ENCODE data around the gene DNAH11.

Gene DNAH11

GRCh38 chr7:21548491-21548890 is 5.7 kb downstream of the DNAH11 start:
- no peak for DNase-seq (ENCODE audit: low read depth, low spot score)

DNA sequence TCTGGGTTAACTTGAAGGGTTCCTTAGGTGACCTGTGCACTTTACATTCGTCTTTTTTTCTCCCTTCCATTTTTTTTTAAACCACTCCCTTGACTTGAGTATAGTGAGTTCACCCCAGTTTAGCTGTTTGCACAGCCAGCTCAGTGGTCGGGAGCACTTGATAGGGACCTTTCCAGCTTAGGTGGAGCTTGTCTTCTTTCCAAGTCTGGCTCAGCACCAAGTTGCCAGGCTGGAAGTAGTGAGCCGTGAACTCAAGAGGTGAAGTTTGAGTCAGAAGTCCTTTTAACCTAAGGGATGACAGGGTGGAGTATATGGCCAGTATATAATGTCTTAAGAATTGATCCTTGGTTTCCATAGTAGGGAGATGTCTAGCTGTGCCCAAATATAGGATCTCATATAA is 7.2 kb downstream of the DNAH11 start:
- DNase-seq (ENCODE audit: low read depth, low spot score) = no peak

GRCh38 chr7:21550821-21551531 is 8.1 kb downstream of the DNAH11 start:
- no peak for DNase-seq (ENCODE audit: low read depth, low spot score)

DNA sequence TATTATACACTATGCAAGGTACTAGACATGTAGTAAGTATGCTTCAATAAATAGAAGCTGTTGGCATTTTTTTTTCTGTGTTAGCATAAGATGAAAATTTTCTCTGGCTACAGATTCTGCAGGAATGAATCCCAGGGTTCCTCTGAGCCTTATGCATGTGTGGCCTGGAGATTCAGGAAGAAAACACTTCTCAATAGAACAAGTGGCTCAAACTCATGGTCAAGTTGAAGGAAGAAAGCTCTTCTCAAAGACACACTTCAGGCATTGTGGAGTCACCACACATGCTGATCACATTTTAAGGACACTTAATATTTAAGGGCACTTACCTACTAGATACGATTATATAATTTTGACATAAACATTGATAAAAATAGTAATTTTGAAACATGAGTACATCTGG is 19.5 kb downstream of the DNAH11 start:
- no peak for DNase-seq (ENCODE audit: low read depth, low spot score)

- DNase-seq (ENCODE audit: low read depth, low spot score) = no peak
Observed at GRCh38 chr7:21565614-21566013, 22.8 kb downstream of the DNAH11 start.

DNA sequence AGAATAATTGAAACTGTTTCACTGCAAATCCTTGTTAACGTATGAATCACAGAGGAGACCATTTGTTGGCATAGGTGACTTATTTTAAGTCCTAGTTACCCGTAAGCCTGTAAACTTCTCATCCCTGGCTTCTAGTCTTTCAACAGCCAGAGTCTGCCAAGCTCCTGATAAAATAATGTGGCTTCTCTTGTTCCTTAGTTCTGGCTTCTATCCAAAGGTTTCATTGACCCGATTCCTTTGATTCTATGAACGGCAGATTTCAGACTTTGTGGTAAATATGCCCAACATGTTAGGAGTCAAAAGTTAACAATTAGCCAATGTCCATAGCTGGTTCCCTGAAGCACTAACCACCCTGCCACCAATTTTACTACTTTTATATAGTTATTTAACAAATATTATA is 23.3 kb downstream of the DNAH11 start:
- peak; percentile 3 for DNase-seq (ENCODE audit: low read depth, low spot score)

DNA sequence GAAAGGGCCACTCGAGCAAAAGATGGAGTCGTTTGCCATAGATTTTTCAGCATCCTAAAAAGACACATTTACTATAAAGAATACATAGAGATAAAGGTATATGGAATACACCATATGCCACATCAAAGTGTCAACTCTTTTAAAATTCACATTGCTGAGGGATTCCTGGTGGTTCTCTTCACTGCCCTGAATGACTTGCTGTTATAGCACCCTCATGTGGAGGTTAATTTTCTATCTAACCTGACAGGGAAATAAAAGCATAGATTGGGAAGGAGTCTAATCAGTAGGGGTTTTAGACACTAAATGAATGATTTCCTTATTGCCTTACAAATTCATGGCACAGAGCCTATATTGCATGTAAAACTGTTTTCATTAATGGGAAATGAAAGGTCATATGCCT is 25.9 kb downstream of the DNAH11 start:
- DNase-seq (ENCODE audit: low read depth, low spot score) = peak; percentile 4

GRCh38 chr7:21572331-21573313 is 29.8 kb downstream of the DNAH11 start:
- DNase-seq (ENCODE audit: low read depth, low spot score) = no peak

- DNase-seq (ENCODE audit: low read depth, low spot score) = no peak
Observed at GRCh38 chr7:21579341-21580072, 36.7 kb downstream of the DNAH11 start.

- DNase-seq (ENCODE audit: low read depth, low spot score) = peak; percentile 55
Observed at GRCh38 chr7:21580073-21580521, 37.3 kb downstream of the DNAH11 start.

DNA sequence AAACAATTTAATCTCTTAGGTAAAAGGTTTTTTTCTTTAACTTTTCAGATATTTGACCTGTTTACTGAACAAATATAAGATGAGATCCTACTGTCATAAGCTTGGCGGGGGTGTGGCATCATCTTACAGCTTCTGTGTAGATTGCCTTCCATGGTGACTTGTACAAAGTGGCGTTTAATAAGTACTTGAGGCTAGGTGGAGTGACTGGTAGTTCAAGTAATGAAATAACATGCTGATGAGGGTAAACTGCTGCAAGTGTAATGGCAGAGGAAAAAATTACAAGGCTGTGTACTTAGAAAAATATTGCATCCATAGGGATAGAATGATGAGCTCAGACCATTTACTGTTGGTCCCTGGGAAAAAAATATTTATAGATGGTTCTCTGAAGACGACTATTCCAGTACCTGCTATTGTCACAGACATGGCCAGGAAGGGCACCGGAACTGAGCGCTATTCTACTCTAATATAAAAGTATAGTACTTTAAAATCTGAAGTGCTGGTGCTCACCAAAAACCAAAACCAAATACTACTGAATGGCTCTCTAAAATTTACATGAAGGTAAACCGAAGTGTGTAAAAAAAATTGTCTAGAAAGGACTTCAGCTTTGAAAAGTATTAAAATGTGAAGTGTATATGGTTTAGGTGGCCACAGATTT is 42.4 kb downstream of the DNAH11 start:
- DNase-seq (ENCODE audit: low read depth, low spot score) = no peak

DNA sequence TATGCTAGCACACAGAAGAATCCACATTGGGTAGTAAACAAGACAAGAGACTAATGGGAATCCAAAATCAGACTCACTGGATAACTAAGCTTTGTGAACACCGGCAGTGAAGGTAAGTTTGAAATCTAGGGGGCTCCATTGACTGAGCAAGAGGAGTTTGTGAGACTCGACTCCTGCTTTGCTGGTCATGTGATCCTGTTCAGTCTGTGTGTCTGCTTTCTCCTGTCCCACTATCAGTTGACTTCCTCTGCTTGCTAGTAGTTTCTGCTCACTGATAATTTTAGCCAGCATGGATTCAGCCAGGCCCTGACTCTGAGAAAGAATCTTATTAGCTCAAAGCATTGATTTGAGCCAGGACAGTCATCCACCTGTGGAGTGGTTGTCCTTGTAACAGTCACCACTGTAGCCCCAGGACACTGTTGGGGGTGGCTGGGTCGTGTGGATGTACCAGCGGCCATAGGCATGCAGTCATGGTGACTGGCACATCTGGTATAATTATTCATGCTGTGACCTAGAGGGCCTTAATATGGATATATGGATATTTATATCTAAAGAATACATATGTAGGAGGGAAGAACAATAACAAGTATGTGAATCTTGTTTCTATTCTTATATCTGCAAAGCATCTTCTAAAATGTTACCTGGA is 44.4 kb downstream of the DNAH11 start:
- no peak for DNase-seq (ENCODE audit: low read depth, low spot score)

GRCh38 chr7:21596801-21597200 is 54.0 kb downstream of the DNAH11 start:
- no peak for DNase-seq (ENCODE audit: low read depth, low spot score)

DNA sequence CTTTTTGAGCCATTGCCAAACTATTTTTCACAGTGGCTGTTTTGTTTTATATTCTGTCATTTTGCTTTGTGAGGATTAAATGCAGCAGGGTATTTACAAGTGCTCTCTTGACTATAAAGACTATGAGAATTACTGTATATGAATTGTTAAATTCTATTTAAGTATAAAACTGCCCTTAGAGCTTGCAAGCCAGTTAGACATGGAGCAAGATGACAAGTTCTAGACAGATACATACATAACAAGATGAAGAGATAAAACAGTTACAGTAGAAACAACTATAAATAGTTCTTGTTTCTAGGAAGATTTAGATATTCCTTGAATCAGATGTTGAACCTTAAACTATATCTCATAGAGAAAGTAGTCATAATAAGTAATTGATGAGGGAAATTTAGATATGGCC is 60.6 kb downstream of the DNAH11 start:
- DNase-seq (ENCODE audit: low read depth, low spot score) = no peak

GRCh38 chr7:21603972-21604749 is 61.3 kb downstream of the DNAH11 start:
- DNase-seq (ENCODE audit: low read depth, low spot score) = no peak

DNA sequence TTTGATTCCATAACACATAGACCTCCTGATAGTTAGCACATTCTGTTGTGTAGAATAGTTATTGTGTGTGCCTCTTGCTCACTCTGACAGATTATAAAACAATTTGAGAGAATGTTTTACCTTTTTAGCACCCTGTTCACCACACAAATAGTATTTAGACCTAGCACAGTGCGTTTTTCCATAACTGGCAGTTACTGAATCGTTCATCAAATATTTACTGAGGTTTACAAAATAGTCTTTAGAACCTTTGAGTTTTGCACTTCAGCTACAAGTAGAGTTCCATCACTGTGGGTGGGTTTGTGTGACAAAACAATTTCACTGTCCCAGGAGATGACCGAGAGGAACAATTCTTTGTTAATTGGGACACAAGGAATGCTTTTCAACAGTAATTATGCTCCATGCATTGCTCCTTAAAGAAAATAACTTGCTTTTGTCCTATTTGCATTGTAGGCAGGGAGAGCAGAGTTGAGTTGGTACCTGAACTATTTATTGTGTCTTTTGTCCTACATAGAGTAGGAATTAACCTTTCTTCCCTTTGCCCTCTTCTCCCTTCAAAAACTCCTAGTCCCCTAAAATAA is 62.3 kb downstream of the DNAH11 start:
- no peak for DNase-seq (ENCODE audit: low read depth, low spot score)

DNA sequence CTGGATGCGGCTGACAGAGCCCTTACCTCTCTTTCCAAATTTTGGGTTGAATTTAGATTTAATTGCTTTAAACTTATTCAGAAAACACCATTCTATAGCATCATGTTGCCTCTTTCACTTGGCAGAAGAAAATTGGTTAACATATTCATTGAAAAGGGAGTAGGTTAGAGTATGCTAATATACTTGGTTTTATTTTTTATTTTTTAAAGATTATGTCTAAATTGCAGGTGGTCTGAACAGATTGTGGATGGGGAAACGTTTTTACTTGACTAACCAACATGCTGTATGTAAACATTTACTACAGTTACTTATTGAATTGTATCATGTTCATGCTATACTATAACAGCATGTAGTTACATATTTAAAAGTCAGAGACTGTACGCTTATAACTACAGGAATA is 65.6 kb downstream of the DNAH11 start:
- DNase-seq (ENCODE audit: low read depth, low spot score) = no peak

DNA sequence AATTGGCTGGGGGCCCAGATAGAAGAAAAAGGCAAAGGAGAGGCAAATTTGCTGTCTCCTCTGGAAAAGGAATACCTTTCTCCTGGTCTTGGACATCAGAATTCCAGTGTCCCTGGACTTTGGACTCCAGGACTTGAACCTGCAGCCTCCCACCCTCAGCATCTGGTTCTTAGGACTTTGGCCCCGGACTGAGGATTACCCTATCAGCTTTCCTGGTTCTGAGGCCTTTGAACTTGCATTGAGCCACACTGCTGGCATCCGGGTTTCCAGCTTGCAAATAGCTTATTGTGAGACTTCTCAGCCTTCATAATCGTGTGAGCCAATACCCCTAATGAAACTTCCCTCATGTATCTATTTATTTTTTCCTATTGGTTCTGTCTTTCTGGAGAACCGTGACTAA is 68.3 kb downstream of the DNAH11 start:
- no peak for DNase-seq (ENCODE audit: low read depth, low spot score)

GRCh38 chr7:21616091-21616490 is 73.3 kb downstream of the DNAH11 start:
- no peak for DNase-seq (ENCODE audit: low read depth, low spot score)

Measured in astrocyte of the hippocampus (primary cell).